T-helper 1 cell (primary cell): ENCODE results near the gene WNT5A.
A peak's percentile ranks its signal among the peaks of the same experiment; 100 is the strongest.

Experiments
- DNase-seq, 5 donors: peaks; one replicate each; pipeline ENCODE4 v3.0.0-alpha.2; 2012 to 2020

WNT5A gene

GRCh38 chr3:55442861-55443260 lies 44.2 kb downstream of the WNT5A start:
- DNase-seq: no peak

GRCh38 chr3:55441499-55441898 lies 45.6 kb downstream of the WNT5A start:
- no peak for DNase-seq

GRCh38 chr3:55440104-55440708 lies 46.9 kb downstream of the WNT5A start:
- no peak for DNase-seq

GRCh38 chr3:55439657-55440056 lies 47.4 kb downstream of the WNT5A start:
- DNase-seq: no peak

GRCh38 chr3:55436644-55437043 lies 50.5 kb downstream of the WNT5A start:
- no peak for DNase-seq

GRCh38 chr3:55435491-55435890 lies 51.6 kb downstream of the WNT5A start:
- no peak for DNase-seq

GRCh38 chr3:55434789-55435188 lies 52.3 kb downstream of the WNT5A start:
- DNase-seq: peak in 1 of 5 donors; percentile 3

GRCh38 chr3:55431041-55431440 lies 56.1 kb downstream of the WNT5A start:
- no peak for DNase-seq

GRCh38 chr3:55427739-55428138 lies 59.4 kb downstream of the WNT5A start:
- DNase-seq: no peak

- DNase-seq: no peak
These were observed 60.6 kb downstream of the WNT5A start for GRCh38 chr3:55426486-55426885.

GRCh38 chr3:55423782-55424181 lies 63.3 kb downstream of the WNT5A start:
- no peak for DNase-seq

- DNase-seq: no peak
These were observed 69.9 kb downstream of the WNT5A start for GRCh38 chr3:55417211-55417610.

GRCh38 chr3:55416331-55416821 lies 70.7 kb downstream of the WNT5A start:
- no peak for DNase-seq
